Suprapubic skin (tissue), 4 donors: ENCODE measurements around the gene COLGALT1.

ENCODE experiments used
- CTCF ChIP-seq, 2 donors: fragments of 200-600 bp in 1 of 2; fragments of 450-650 bp in 1 of 2; sonication (generic) in 1 of 2; IDR thresholded peaks; one replicate each; pipeline ENCODE4 v1.5.1; 2016 to 2019; ENCODE audit warnings: antibody characterized with exemption in 2 of 2, mild to moderate bottlenecking in 1 of 2, moderate library complexity in 1 of 2
- EP300 ChIP-seq: sonication (generic); formaldehyde crosslinking; IDR thresholded peaks from one replicate; pipeline ENCODE4 v1.6.1; 2017; ENCODE audit warnings: antibody characterized with exemption
- POLR2A ChIP-seq, 2 donors: fragments of 450-650 bp; IDR thresholded peaks; one replicate each; pipeline ENCODE4 v1.6.1; 2017; ENCODE audit warnings: antibody characterized with exemption in 2 of 2, mild to moderate bottlenecking in 2 of 2, moderate library complexity in 2 of 2
- POLR2AphosphoS5 ChIP-seq, 3 donors: sonication (generic); formaldehyde crosslinking; IDR thresholded peaks; one replicate each; pipeline ENCODE4 v1.6.1; 2017; ENCODE audit warnings: antibody characterized with exemption in 3 of 3

- TF ChIP-seq CTCF (IDR thresholded peaks at IDR 0.05) (no peak), POLR2AphosphoS5 (IDR thresholded peaks at IDR 0.05) (no peak), POLR2A (IDR thresholded peaks at IDR 0.05) (no peak), EP300 (no peak)
Observed at GRCh38 chr19:17625980-17626379, 70.5 kb downstream of the COLGALT1 start.
